ENCODE data around the gene OSBPL2.
A peak's percentile ranks its signal among the peaks of the same experiment; 100 is the strongest.

OSBPL2 gene

GRCh38 chr20:62237801-62238568 is at the start of gene OSBPL2:
Gene OSBPL2 (plus strand): TSS chr20:62238521. CDS start chr20:62256185, 17,664 bp downstream.
- peak within 1 kb of the TSS; percentile 86 for H3K4me3 ChIP-seq (replicated peaks; ENCODE audit: low read depth, low read length)
- no peaks in the 10 kb centered on the region for H3K27me3 ChIP-seq (replicated peaks; ENCODE audit: control insufficient read depth, insufficient read depth, low read length)
- no peaks in the 10 kb centered on the region; the same call in 1 of the 2 replicates for H3K36me3 ChIP-seq (ENCODE audit: control insufficient read depth, insufficient read depth, low read length)
- no peak for TF ChIP-seq CTCF (IDR thresholded peaks at IDR 0.05; ENCODE audit: insufficient read depth, low read length, poor library complexity, severe bottlenecking)
- peak; percentile 99 for DNase-seq (ENCODE audit: extremely low read depth, insufficient read length)

GRCh38 chr20:62190639-62191411 is 47.5 kb upstream of the OSBPL2 start:
- Histone ChIP-seq H3K27me3 (replicated peaks; ENCODE audit: control insufficient read depth, insufficient read depth, low read length) (no peaks in the 10 kb centered on the region), H3K36me3 (ENCODE audit: control insufficient read depth, insufficient read depth, low read length) (peaks cover 8% of the 10 kb centered on the region), H3K4me3 (replicated peaks; ENCODE audit: low read depth, low read length) (no peak overlapping the region)
- no peak for TF ChIP-seq CTCF (IDR thresholded peaks at IDR 0.05; ENCODE audit: insufficient read depth, low read length, poor library complexity, severe bottlenecking)
- no peak for DNase-seq (ENCODE audit: extremely low read depth, insufficient read length)

- no peak for DNase-seq (ENCODE audit: extremely low read depth, insufficient read length)
- Histone ChIP-seq H3K4me3 (replicated peaks; ENCODE audit: low read depth, low read length) (no peak overlapping the region), H3K36me3 (ENCODE audit: control insufficient read depth, insufficient read depth, low read length) (peaks cover 9% of the 10 kb centered on the region)
Observed at GRCh38 chr20:62191781-62192559, 46.4 kb upstream of the OSBPL2 start.

DNA sequence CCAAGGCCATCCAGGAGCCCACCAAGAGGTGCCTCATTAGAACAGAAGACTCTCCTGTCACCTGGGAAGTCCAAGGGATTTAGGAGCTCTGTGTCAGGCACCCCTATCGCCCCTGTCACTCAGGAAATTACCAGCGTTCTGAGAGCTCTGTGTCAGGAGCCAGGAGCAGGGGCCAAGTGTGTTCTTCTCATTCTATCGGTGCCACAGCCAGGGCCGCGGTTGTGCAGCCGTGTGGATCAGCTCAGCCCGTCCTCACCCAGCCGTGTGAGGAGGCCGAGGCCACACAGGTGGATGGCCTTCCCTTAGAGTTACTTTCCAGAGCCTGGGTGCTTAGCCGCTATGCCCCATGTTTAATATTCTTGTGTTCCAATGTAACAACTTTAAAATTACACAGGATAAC is 45.7 kb upstream of the OSBPL2 start:
- TF ChIP-seq CTCF (IDR thresholded peaks at IDR 0.05; ENCODE audit: insufficient read depth, low read length, poor library complexity, severe bottlenecking), result no peak
- no peaks in the 10 kb centered on the region for H3K27me3 ChIP-seq (replicated peaks; ENCODE audit: control insufficient read depth, insufficient read depth, low read length)
- no peak overlapping the region for H3K4me3 ChIP-seq (replicated peaks; ENCODE audit: low read depth, low read length)
- H3K36me3 ChIP-seq (ENCODE audit: control insufficient read depth, insufficient read depth, low read length), result peaks cover 10% of the 10 kb centered on the region
- no peak for DNase-seq (ENCODE audit: extremely low read depth, insufficient read length)

More at GRCh38 chr20:62191781-62192559, 46.4 kb upstream of the OSBPL2 start:
- H3K27me3 ChIP-seq (replicated peaks; ENCODE audit: control insufficient read depth, insufficient read depth, low read length), result no peaks in the 10 kb centered on the region
- no peak for TF ChIP-seq CTCF (IDR thresholded peaks at IDR 0.05; ENCODE audit: insufficient read depth, low read length, poor library complexity, severe bottlenecking)

DNA sequence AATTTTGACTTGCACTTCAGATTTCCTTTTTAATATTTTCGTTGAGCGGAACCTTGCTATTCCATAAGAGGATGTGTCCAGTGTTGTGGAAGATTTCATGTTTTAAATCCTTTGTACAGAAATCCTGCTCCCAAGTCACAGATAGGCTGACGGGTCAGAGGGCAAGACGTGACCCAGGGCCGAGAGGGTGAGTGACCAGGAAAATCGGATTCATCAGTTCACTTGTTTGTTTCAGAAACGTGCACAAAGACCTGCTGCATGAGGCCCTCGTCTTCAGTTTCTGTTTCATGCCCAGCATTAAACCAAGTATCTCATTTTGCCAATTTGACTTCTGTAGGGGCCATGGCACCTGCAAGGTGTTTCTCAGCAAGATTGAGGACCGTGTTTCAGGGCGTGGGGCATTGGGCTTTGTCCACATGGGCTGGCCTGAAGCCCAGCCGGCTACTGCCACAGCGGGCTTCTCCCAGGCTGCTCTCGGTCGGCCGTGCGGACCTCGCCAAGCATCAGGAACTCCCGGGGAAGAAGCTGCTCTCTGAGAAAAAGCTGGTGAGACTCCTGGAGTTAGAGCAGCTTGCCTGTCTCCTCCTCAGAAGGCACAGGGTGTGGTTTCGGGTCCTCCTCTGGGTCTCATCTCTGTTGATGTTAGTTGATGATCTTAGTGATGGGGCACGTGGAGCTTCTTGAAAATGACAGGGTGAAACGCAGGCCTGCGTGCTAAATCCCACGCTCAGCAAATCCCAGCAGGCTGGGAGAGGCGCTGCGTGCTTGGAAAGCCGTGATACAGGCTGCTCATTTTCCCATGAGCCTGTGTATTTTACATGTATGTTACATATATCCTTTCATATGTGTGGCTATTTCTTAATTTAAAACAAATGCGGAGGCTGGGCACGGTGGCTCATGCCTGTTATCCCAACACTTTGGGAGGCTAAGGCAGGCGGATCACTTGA is 45.0 kb upstream of the OSBPL2 start:
- Histone ChIP-seq H3K36me3 (ENCODE audit: control insufficient read depth, insufficient read depth, low read length) (peaks cover 13% of the 10 kb centered on the region), H3K27me3 (replicated peaks; ENCODE audit: control insufficient read depth, insufficient read depth, low read length) (no peaks in the 10 kb centered on the region)
- no peak for TF ChIP-seq CTCF (IDR thresholded peaks at IDR 0.05; ENCODE audit: insufficient read depth, low read length, poor library complexity, severe bottlenecking)

More for the DNA sequence above, 45.0 kb upstream of the OSBPL2 start:
- no peak for DNase-seq (ENCODE audit: extremely low read depth, insufficient read length)
- H3K4me3 ChIP-seq (replicated peaks; ENCODE audit: low read depth, low read length), result no peak overlapping the region

Data from GM06990 (cell line).